ENCODE measurements around the gene EPHX1.

DNA sequence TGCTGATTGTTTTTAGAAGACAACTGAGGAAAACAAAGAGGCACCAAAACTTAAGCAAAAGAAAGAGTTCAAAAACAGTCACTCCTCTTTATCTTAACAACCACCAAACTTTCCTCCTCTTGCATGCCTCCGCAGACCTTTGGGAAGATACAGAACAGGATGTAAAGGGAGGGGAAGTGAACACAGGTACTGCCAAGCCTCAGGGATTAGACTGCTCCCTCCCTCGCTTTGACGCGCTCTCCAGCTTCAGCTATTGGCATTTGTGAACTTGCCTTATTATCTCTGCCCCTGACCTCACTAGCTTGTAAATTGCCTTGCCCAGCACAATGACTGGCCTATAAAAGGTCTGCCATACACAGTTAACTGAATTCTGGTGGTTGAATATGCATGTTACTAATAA is 37.1 kb upstream of the EPHX1 start:
- TF ChIP-seq POLR2A (IDR thresholded peaks at IDR 0.05; ENCODE audit: low read length) (no peak), MYC (IDR thresholded peaks at IDR 0.05; ENCODE audit: borderline replicate concordance, low read length) (no peak), CHD2 (IDR thresholded peaks at IDR 0.05; ENCODE audit: low read length, partially characterized antibody) (no peak), EP300 (IDR thresholded peaks at IDR 0.05) (no peak), RARB (CRISPR knock-in tag; IDR thresholded peaks at IDR 0.05) (no peak), CBX8 (IDR thresholded peaks at IDR 0.05) (no peak), RFX5 (IDR thresholded peaks at IDR 0.05) (no peak)
- TF ChIP-seq, protein P1, sequence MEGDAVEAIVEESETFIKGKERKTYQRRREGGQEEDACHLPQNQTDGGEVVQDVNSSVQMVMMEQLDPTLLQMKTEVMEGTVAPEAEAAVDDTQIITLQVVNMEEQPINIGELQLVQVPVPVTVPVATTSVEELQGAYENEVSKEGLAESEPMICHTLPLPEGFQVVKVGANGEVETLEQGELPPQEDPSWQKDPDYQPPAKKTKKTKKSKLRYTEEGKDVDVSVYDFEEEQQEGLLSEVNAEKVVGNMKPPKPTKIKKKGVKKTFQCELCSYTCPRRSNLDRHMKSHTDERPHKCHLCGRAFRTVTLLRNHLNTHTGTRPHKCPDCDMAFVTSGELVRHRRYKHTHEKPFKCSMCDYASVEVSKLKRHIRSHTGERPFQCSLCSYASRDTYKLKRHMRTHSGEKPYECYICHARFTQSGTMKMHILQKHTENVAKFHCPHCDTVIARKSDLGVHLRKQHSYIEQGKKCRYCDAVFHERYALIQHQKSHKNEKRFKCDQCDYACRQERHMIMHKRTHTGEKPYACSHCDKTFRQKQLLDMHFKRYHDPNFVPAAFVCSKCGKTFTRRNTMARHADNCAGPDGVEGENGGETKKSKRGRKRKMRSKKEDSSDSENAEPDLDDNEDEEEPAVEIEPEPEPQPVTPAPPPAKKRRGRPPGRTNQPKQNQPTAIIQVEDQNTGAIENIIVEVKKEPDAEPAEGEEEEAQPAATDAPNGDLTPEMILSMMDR (IDR thresholded peaks at IDR 0.05): no peak

Measured in A549 (cell line).